ENCODE measurements around the gene NOP53.
A peak's percentile ranks its signal among the peaks of the same experiment; 100 is the strongest.
"Not testable (repeated sequence)": the region's sequence is repeated elsewhere in the genome, so short reads cannot be mapped to it uniquely, and the experiment has no call there.

The NOP53 gene

DNA sequence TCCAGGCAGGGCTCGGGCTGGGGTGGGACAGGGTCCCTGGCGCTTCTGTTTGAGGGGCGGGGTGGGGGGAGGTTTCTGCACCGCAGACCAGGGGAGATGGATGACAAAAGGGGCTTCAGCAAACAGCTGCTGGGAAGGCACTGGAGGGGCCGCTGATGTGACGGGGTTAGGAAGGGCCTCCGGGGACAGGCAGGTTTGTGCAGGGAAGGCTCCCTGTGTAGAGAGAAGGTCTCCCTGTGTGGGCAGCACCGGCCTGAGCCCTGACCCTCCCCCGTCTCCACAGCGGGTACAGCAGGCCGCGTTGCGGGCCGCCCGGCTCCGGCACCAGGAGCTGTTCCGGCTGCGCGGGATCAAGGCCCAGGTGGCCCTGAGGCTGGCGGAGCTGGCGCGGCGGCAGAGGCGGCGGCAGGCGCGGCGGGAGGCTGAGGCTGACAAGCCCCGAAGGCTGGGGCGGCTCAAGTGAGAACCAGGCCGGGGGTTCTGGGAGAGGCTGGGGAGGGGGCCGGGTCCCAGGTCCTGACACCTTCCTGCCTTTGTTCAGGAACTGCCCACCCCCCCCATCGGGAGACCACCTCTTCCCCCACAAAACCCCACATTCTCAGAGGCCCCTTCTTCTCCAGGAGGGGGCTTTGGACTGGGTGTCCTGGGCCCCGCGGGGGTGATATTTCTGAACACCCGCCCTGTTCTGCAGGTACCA is 9.9 kb downstream of the NOP53 start:
- DNase-seq: no peak

DNA sequence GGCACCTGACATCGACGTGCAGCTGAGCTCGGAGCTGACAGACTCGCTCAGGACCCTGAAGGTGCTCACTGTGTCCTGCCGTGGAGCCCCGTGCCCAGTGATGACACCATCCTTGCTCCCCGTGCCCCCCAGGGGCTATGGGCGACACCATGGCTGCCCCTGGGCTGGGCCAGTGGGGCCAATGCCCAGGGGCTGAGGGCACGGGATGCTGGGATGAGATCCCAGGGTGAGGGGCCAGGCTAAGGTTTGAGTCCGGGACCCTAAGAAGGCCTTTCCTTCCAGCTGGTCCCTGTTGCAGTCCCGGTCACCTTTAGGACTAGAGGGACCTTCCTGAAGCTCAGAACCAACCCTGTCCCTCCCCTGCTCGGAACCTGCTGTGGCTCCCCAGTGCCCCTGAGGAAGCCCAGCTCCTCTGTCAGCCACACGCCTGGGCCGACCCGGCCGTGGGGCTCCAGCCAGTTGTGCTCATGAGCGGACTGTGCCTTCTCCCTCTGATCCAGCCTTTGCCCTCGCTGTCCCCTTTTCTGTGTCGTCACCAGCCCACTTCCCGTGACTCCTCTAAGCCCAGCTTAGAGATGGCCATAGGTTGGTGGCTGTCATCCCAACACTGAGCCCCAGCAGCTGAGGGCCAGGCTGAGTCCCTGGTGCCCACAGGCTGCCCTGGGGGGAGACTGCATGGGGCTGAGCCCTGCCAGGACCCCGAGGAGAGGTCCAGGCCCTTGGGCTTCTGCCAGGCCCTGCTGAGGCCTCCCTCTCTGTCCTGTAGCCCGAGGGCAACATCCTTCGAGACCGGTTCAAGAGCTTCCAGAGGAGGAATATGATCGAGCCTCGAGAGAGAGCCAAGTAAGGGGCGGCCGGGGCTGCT is 10.6 kb downstream of the NOP53 start:
- no peak for DNase-seq

DNA sequence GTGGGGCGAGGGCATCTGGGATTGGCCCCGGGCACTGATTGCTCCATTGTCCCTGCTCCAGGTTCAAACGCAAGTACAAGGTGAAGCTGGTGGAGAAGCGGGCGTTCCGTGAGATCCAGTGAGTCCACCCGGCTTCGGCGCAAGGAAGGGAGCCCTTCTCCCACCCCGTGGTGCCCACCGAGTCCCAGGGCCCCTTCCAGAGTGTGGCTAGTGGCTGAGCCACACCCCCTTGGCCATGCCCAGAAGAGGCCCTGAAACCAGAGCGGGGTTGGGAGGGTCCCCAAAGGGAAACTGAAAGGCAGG is 11.2 kb downstream of the NOP53 start:
- DNase-seq: no peak

DNA sequence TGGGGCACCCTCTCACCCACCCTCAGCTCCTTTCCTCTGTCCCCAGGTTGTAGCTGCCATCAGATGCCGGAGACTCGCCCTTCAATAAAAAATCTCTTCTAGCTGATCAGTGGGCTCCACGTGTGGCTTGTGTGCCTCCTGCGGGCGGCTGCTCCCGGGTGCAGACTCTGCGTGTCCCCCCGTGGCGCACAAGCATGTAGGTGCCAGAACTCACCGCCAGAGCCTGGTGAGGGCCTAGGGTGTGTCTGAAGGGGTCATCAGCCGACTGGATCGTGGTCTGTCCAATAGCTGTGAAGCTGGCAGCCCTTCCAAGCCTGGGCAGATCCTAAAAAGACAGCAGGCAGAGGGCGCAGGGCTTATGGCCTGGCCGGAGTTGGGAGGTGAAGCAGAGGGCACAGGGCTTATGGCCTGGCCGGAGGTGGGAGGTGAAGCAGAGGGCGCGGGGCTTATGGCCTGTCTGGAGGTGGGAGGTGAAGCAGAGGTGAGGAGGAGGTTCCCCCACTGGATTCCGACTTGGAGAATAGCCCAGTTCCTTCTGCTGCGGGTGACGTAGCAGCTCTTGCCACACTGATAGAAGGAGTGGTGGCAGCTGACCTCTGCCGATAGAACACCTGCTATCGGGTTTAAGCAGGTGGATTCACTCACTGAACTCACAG is 11.7 kb downstream of the NOP53 start:
- no peak for DNase-seq

DNA sequence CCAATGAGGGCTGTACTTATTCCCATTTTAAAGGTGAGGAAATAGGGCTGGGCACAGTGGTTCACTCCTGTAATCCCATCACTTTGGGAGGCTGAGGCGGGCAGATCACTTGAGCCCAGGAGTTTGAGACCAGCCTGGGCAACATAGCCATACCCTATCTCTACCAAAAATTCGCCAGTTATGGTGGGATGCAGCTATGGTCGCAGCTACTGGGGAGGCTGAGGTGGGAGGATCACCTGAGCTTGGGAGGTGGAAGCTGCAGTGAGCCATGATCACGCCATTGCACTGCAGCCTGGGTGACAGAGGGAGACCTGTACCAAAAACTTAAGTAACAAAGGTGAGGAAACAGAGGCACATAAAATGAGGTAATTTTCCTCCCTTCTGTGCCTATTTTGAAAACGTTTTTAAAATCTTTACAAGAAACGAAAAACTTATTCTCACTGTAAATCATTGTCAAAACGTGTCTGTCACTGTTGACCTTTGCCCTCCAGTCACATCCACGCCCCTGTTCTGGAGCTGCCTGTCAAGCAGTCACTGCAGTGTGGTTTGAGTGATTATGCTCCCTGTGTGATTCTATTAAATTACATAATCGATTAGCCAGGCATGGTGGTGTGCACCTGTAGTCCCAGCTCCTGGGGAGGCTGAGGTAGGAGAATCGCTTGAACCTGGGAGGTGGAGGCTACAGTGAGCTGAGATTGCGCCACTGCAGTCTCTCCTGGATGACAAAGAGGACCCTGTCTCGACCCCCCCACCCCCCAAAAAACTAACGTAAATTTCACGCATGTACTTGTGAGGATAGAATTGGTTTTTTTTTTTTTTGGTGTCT is 12.5 kb downstream of the NOP53 start:
- DNase-seq: no peak

DNA sequence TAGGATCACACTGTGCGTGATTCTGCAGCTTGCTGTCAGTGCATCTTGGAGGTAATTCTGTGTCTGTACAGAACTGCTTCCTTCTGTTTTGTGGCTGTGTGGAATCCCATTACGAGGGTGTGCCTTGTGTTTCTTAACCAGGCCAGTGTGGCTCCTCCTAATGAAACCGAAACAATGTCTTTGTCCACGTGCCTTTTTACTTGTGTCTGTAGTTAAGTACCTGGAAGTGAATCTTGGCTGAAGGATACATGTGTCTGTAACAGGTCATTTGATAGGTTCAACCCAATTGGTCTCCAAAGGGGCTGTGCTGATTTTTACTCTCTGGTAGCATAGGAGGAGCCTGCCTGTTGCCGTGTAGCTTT is 13.1 kb downstream of the NOP53 start:
- DNase-seq: no peak

DNA sequence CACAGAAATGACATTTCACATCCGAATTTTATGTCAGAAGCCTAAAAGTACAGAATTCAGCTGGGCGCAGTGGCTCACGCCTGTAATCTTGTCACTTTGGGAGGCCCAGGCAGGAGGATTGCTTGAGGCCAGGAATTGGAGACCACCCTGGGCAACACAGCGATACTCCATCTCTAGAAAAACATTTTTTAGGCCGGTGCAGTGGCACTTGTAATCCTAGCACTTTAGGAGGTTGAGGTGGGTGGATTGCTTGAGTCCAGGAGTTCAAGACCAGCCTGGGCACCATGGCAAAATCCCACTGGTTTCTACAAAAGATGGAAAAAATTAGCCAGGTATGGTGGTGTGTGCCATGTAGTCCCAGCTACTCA is 15.3 kb downstream of the NOP53 start:
- no peak for DNase-seq

DNA sequence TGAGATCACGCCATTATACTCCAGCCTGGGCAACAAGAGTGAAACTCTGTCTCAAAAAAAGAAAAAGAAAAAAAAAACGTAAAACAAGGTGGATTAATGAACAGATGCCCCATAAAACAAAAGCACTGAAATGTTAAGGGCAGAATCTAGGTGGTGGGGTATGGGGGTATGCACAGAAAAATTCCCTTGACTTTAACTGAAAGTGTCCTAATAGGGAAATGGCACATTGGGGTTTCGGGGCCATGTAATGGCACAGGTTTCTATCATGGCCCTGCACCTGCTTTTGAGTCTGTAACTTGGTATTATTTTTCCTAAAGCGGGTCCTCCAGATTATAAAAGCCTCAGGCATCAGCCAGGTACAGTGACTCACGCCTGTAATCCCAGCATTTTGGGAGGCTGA is 16.2 kb downstream of the NOP53 start:
- no peak for DNase-seq

DNA sequence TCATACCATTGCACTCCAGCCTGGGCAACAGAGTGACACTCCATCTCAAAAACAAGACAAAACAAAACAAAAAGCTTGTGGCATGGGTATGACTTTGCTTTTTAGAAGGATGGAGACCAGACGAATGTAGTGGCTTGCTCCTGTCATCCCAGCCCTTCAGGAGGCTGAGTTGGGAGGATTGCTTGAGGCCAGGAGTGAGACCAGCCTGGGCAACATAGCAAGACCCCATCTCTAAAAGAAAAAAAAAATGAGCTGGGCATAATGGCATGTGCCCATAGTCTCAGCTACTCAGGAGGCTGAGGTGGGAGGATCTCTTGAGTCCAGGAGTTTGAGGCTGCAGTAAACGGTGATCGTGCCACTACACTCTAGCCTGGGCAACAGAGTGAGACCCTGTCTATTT is 16.8 kb downstream of the NOP53 start:
- no peak for DNase-seq

DNA sequence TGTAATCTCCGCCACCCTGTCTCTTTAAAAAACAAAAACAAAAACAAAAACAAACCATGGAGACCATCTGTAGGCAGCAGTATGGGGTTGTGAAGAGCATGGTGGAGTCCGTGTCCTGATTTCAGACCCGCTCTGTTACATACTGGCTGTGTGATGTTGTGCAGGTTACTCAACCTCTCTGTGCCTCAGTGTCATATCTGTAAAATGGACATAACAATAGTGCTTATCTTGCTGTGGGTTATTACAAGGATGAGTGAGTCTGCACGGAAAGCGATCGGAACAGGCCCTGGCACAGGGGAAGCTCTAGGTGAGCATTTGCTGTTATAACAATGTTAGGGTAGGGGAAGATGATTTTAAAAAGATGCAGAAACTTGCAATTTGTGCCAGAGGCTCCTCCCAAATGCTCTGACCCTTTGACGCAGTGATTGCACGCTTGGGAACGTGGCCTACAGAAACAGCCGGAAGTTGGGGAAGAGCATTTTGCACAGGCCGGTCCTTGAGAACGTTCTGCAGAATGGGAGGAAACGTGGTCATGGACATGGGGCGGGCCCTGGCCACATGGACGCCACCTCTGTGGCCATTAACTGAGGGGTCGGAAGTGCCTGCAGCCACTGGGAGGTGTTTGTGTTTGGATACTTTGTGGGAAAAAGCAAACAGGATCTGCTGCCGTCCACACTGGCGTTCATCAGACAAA is 17.4 kb downstream of the NOP53 start:
- DNase-seq: no peak

DNA sequence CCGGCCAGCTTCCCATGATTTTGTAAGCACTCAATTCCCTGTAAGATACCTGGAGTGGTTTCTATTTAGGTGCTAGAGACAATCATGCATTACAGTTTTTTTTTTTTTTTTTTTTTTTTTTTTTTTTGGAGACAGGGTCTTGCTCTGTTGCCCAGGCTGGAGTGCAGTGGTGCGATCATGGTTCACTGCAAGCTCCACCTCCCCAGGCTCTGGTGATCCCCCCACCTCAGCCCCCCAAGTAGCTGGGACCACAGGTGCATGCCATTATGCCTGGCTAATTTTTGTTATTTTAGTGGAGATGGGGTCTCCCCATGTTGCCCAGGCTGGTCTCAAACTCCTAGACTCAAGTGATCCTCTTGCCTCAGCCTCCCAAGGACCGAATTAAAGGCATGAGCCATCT is 19.4 kb downstream of the NOP53 start:
- not testable (repeated sequence) for DNase-seq

DNA sequence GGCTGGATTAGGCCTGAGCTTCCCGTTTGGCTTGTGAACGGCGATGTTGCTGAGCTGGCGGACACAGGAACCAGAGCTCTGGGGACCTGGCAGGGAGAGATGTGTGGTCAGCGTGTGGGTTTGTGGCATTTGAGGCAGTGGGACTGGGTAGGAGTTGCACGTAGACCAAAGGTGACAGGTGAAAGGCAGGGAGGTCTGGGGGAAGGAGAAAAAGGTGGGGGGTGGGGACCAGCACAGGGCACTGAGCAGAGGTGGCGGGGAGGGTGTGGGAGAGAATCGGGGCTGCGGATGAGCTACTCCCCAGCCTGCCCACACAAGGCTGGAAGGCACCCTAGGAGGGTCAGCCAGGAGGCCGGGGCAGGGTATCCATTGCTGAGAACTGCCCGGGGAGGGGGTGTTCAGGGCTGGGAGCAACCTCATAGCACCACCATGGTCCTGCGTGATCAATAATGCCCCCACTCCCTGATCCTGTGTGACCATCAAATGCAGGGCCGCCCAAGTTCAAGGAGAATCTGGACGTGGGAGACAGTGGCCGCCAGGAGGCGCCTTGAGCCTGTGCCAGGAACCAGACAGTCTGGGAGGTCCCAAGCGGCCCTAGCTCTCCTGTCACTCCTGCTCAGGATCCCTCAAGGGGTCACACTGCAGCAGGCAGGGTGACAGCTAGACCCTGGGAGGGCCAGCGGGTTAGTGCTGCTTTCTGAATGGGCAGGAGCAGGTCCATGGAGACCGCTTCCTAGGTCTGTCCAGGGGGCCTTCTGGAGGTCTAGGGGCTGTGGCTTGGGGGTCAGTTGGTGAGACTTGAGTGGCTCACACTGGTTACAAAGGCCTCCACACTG is 20.4 kb downstream of the NOP53 start:
- DNase-seq: peak; percentile 39

DNA sequence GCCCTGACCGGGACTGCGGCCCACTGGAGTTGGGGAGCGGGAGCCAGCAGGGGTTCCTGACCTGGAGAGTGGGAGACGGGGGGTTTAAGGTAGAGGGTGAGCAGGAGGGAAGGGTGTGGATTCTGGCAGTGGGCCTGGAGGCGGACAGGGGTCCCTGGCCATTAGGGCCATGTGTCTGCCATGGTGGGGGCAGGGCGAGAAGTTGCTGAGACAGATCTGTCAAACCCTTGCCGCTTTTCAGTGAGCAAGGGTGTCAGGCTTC is 20.9 kb downstream of the NOP53 start:
- DNase-seq: no peak

DNA sequence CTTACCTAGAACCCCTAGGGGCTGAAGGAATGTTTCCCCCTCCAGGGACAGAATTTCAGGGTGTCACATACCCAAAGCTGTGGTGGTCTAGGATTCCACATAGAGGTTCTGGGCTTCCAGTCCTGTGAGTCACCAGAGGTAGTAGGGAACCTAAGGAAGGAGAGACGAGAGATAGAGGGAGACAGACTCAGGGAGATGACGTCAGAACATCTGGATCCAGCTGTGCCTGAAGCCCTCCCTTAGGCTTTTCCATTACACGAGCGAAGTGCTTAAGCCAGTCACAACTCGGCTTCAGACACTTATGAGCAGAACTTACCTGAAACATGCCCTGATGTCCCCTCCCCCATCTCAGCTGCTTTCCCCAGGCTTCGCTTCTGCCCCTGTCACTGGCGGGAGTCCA is 21.3 kb downstream of the NOP53 start:
- no peak for DNase-seq

DNA sequence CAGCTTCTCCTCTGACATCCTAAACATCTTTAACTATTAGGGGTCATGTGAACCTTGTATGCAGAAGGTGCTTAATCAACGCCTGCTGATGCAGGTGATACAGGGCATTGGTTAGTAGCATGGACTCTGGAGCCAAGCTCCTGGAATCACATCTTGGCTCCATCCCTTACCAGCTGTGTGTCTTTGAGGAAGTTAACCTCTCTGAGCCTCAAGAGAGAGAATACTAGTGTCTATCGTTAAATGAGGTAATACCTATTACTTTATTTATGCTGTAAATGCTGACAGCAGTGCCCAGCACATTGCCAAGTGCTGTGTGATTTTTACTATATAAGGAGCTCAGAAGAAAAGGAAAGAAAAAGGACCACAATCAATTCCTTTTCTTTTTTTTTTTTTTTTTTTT is 22.0 kb downstream of the NOP53 start:
- no peak for DNase-seq

DNA sequence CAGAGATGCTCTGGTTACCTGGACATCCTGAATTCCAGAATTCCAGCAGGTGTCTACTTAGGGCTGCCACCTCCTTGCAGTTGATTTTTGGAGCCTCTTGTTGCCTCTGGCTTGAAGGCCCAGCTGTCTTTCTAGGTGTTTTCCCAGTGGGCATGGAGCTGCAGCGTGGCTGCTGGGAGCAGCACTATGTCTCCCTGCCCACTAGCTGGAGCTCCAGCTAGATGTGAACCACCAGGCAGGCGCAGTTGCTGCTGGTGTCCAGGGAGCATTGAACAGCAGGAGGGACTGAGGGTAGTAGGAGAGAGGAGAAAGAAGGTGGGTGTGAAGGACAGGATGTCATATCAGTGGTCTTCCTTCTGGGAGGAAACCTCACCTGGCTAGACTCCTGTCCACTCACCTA is 23.3 kb downstream of the NOP53 start:
- DNase-seq: no peak

DNA sequence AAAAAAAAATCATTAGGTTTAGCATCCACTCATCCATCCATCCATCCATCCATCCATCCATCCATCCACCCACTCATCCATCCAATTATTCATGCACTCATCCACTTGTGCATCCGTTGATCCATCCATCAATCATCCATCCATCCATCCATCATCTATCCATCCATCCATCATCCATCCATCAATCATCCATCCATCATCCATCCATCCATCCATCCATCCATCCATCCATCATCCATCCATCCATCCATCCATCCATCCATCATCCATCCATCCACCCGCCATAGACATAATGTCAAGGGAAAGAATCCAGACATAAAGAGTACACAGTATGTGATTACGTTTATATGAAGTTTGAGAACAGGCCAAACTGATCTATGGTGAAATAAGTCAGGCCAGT is 24.2 kb downstream of the NOP53 start:
- no peak for DNase-seq

DNA sequence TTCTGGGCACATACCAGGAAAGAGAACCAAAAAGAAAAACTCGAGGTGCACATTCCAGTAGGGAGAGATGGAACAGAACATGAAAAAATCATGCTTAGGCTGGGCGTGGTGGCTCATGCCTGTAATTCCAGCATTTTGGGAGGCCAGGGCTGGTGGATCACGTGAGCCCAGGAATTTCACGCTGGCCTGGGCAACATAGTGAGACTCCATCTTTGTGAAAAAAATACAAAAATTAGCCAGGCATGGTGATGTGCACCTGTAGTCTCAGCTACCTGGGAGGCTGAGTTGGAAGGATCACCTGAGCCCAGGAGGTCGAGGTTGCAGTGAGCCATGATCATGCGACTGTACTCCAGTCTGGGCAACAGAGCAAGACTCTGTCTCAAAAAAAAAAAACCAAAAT is 25.9 kb downstream of the NOP53 start:
- DNase-seq: not testable (repeated sequence)

DNA sequence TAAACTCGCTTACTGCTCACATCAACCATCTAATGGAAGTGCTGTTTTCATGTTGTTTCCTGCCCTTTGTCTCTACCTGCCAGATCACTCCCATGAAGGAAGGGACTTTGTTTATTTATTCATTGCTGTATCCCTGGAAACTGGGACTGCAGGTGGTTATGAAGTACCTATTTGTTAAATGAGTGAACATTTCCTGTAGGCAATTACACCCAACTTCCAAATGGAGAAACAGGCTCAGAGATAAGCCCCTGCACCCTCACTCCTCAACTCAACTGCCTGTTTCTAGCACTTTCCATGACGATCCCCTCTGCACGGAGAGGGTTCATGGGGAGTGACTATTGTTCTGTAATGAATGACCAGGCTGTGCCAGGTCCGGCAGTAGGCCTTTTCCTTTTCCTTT is 31.2 kb downstream of the NOP53 start:
- peak; percentile 50 for DNase-seq

DNA sequence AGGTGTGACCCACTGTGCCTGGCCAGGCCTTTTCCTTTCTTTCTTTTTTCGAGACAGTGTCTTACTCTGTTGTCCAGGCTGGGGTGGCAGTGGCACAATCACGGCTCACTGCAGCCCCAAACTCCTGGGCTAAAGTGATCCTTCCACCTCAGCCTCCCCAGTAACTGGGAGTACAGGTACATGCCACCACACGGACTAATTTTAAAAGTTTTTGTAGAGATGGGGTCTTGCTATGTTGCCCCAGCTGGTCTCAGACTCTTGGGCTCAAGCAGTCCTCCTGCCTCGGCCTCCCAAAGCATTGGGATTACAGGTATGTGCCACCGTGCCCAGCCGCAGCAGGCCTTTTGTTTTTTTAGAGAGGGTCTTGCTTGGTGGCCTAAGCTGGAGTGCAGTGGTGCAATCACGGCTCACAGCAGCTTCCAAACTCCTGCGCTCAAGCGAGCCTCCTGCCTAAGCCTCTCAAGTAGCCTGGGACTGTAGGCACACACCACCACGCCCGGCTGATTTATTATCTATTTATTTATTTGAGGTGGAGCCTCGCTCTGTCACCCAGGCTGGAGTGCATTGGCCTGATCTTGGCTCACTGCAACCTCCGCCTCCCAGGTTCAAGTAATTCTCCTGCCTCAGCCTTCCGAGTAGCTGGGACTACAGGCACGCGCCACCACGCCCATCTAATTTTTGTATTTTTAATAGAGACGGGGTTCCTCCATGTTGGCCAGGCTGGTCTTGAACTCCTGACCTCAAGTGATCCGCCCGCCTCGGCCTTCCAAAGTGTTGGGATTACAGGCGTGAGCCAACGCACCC is 32.1 kb downstream of the NOP53 start:
- DNase-seq: not testable (repeated sequence)
